K562 (cell line): Measurements from ENCODE around the gene CASKIN2. TPM values are rescaled to one million over a fixed set of nuclear protein-coding genes. Genes with fewer than 3 reads are reported as not detected.

Experiments
- CBFA2T2 ChIP-seq: fragments of 450-650 bp; conservative IDR thresholded peaks from 2 replicates; pipeline ENCODE4 v1.6.1; 2017; ENCODE audit warnings: mild to moderate bottlenecking
- CCNT2 ChIP-seq: IDR thresholded peaks from 2 replicates; pipeline ENCODE4 v1.6.1; 2011; ENCODE audit warnings: borderline replicate concordance, low read depth, mild to moderate bottlenecking, moderate library complexity, mixed read lengths, low read length; ENCODE audit not compliant: insufficient read length; ENCODE audit errors: extremely low read depth
- HIVEP1 ChIP-seq: fragments of 250-450 bp; sonication (Bioruptor Pico); IDR thresholded peaks from 2 replicates; pipeline ENCODE4 v1.4.0; 2020; ENCODE audit warnings: mild to moderate bottlenecking
- HMGN3 ChIP-seq: IDR thresholded peaks from 2 replicates; pipeline ENCODE4 v1.6.1; 2011; ENCODE audit warnings: borderline replicate concordance, low read depth, mild to moderate bottlenecking, mixed read lengths, low read length; ENCODE audit not compliant: insufficient read length; ENCODE audit errors: extremely low read depth
- MYC ChIP-seq, 2 experiments: fragments of 250-450 bp in 1 of 2; sonication (Bioruptor Pico) in 1 of 2; IDR thresholded peaks; 2 replicates each; pipeline versions ENCODE4 v1.5.1 to v1.6.1; 2012 to 2021; ENCODE audit warnings: low read depth in 2 of 2, borderline replicate concordance in 1 of 2, improper control_type of control experiment in 1 of 2, low read length in 1 of 2, mild to moderate bottlenecking in 1 of 2, moderate library complexity in 1 of 2
- NR2F6 ChIP-seq: fragments of 450-650 bp; formaldehyde crosslinking; IDR thresholded peaks from 2 replicates; pipeline ENCODE4 v1.4.0; 2020; ENCODE audit warnings: mild to moderate bottlenecking
- POLR2G ChIP-seq: fragments of 200-400 bp; formaldehyde crosslinking; IDR thresholded peaks from 2 replicates; pipeline ENCODE4 v1.6.1; 2017; ENCODE audit warnings: low read depth, mild to moderate bottlenecking, antibody characterized with exemption, low read length, moderate library complexity
- SMARCE1 ChIP-seq: fragments of 450-650 bp; IDR thresholded peaks from 2 replicates; pipeline ENCODE4 v1.7.1; 2016; ENCODE audit warnings: mild to moderate bottlenecking
- polyA plus RNA-seq, 8 experiments: library from polyadenylated mRNA; depleted of rRNA in 4 of 8; stranded (reverse) in 5 of 8; unstranded in 3 of 8; fragments of >200 nt; fragmentation: Nextera tagmentation in 2 of 8; fragmentation: Illumina TruSeq in 1 of 8; extraction: Ambion mirVana in 2 of 8; extraction: Trizol in 1 of 8; gene quantifications; 2 replicates each; pipeline versions ENCODE4 v1.2.1 to v1.2.3, GENCODE V29; 2011 to 2014; ENCODE audit warnings: inconsistent platforms in 1 of 8, missing spikeins in 1 of 8
- total RNA-seq, 7 experiments: library from RNA; depleted of rRNA in 6 of 7; stranded (reverse); fragments of >200 nt in 6 of 7; fragmentation: Illumina TruSeq in 2 of 7; extraction: Trizol in 2 of 7; gene quantifications; 2 replicates each; pipeline versions ENCODE4 v1.2.1 to v1.2.3, GENCODE V29; 2011 to 2021; ENCODE audit warnings: low replicate concordance in 1 of 7
- TF ChIP-seq, protein P1 (sequence below): fragments of 450-650 bp; formaldehyde crosslinking; IDR thresholded peaks from 2 replicates; pipeline ENCODE4 v1.4.0; 2020; ENCODE audit warnings: mild to moderate bottlenecking, mixed read lengths
- TF ChIP-seq, protein P2 (sequence below): sonication (generic); formaldehyde crosslinking; IDR thresholded peaks from 2 replicates; pipeline ENCODE4 v1.5.0; 2020; ENCODE audit warnings: missing genetic modification reagents
- TF ChIP-seq, protein P3 (sequence below): sonication (generic); formaldehyde crosslinking; IDR thresholded peaks from 2 replicates; pipeline ENCODE4 v1.9.0; 2022; ENCODE audit warnings: mild to moderate bottlenecking, missing genetic modification reagents
- TF ChIP-seq, protein P4 (sequence below): sonication (generic); formaldehyde crosslinking; IDR thresholded peaks from 2 replicates; pipeline ENCODE4 v1.8.1; 2023; ENCODE audit warnings: mild to moderate bottlenecking, missing genetic modification reagents
- TF ChIP-seq, protein P5 (sequence below), 2 experiments: fragments of 250-450 bp in 1 of 2; fragments of 450-650 bp in 1 of 2; sonication (Bioruptor Pico) in 1 of 2; IDR thresholded peaks; 2 replicates each; pipeline versions ENCODE4 v1.6.1 to v1.8.0; 2016 to 2021; ENCODE audit warnings: mild to moderate bottlenecking in 2 of 2, moderate library complexity in 2 of 2, missing compliant biosample characterization in 1 of 2, missing genetic modification characterization in 1 of 2
- TF ChIP-seq, protein P6 (sequence below): conservative IDR thresholded peaks from 2 replicates; pipeline ENCODE4 v1.6.1; 2011; ENCODE audit warnings: low read depth, mild to moderate bottlenecking, low read length; ENCODE audit not compliant: control insufficient read depth

Gene CASKIN2
- total and polyA plus RNA-seq, 9 of the 15 experiments (the other 6 are each of a cell fraction or from before 2014, with no cell fraction given): 0.01 to 12.2 (median 2.1) TPM

DNA sequence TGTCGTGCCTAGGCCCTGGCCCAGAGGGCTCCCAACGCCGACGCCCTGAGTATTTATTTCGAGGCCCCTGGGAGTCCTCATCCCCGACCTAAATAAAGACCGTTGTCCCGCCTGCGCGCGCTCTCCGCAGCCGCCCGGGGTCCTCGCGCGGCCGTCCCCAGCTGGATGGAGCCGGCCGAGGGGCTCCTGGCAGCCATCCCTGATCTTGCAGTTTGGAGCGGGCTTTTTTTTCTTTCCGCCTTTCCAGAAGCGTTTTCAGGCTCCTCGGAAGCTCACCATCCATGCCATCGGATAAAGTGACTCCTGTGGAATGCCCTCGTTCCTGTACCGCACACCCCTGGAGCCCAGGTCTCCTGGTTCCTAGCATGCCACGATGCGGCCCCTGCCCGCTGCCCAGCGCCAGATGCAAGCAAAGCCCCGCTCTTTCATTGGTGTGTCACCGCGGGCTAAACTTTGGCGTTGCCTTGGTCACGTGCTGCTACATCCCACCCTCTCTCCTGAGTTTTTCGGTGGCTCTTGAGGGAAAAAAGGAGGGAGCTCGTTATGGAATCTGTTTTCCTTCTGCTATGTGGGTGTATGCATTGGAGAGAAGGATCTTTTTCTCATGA lies 58.2 kb downstream of the CASKIN2 start (continued):
- TF ChIP-seq, protein P1, sequence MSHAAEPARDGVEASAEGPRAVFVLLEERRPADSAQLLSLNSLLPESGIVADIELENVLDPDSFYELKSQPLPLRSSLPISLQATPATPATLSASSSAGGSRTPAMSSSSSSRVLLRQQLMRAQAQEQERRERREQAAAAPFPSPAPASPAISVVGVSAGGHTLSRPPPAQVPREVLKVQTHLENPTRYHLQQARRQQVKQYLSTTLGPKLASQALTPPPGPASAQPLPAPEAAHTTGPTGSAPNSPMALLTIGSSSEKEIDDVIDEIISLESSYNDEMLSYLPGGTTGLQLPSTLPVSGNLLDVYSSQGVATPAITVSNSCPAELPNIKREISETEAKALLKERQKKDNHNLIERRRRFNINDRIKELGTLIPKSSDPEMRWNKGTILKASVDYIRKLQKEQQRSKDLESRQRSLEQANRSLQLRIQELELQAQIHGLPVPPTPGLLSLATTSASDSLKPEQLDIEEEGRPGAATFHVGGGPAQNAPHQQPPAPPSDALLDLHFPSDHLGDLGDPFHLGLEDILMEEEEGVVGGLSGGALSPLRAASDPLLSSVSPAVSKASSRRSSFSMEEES (CRISPR knock-in tag): peak; percentile 39; the same call in 1 of the 2 replicates
- TF ChIP-seq MYC (IDR thresholded peaks at IDR 0.05; ENCODE audit: low read depth, low read length): 0 out of 2 replicates have a peak, but pooled peaks have one; percentile 21
- TF ChIP-seq MYC (CRISPR knock-in tag; IDR thresholded peaks at IDR 0.05; ENCODE audit: borderline replicate concordance, low read depth): no peak
- TF ChIP-seq NR2F6 (CRISPR knock-in tag): no peak
- peak; percentile 14 for TF ChIP-seq CCNT2
- TF ChIP-seq, protein P2, sequence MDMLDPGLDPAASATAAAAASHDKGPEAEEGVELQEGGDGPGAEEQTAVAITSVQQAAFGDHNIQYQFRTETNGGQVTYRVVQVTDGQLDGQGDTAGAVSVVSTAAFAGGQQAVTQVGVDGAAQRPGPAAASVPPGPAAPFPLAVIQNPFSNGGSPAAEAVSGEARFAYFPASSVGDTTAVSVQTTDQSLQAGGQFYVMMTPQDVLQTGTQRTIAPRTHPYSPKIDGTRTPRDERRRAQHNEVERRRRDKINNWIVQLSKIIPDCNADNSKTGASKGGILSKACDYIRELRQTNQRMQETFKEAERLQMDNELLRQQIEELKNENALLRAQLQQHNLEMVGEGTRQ (CRISPR knock-in tag): peak; percentile 86
- peak; percentile 22; the same call in 1 of the 2 replicates for TF ChIP-seq CBFA2T2
- TF ChIP-seq, protein P3, sequence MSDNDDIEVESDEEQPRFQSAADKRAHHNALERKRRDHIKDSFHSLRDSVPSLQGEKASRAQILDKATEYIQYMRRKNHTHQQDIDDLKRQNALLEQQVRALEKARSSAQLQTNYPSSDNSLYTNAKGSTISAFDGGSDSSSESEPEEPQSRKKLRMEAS (CRISPR knock-in tag): 0 out of 2 replicates have a peak, but pooled peaks have one; percentile 24
- TF ChIP-seq, protein P4, sequence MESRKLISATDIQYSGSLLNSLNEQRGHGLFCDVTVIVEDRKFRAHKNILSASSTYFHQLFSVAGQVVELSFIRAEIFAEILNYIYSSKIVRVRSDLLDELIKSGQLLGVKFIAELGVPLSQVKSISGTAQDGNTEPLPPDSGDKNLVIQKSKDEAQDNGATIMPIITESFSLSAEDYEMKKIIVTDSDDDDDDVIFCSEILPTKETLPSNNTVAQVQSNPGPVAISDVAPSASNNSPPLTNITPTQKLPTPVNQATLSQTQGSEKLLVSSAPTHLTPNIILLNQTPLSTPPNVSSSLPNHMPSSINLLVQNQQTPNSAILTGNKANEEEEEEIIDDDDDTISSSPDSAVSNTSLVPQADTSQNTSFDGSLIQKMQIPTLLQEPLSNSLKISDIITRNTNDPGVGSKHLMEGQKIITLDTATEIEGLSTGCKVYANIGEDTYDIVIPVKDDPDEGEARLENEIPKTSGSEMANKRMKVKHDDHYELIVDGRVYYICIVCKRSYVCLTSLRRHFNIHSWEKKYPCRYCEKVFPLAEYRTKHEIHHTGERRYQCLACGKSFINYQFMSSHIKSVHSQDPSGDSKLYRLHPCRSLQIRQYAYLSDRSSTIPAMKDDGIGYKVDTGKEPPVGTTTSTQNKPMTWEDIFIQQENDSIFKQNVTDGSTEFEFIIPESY (CRISPR knock-in tag): no peak
- TF ChIP-seq HIVEP1 (CRISPR knock-in tag): no peak
- TF ChIP-seq, protein P5, sequence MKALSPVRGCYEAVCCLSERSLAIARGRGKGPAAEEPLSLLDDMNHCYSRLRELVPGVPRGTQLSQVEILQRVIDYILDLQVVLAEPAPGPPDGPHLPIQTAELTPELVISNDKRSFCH (CRISPR knock-in tag; IDR thresholded peaks at IDR 0.05): no peak
- TF ChIP-seq, protein P5 (tag; IDR thresholded peaks at IDR 0.05): no peak
- peak; percentile 21; the same call in 1 of the 2 replicates for TF ChIP-seq POLR2G
- peak; percentile 44 for TF ChIP-seq HMGN3
- TF ChIP-seq, protein P6, sequence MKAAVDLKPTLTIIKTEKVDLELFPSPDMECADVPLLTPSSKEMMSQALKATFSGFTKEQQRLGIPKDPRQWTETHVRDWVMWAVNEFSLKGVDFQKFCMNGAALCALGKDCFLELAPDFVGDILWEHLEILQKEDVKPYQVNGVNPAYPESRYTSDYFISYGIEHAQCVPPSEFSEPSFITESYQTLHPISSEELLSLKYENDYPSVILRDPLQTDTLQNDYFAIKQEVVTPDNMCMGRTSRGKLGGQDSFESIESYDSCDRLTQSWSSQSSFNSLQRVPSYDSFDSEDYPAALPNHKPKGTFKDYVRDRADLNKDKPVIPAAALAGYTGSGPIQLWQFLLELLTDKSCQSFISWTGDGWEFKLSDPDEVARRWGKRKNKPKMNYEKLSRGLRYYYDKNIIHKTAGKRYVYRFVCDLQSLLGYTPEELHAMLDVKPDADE: 0 out of 2 replicates have a peak, but pooled peaks have one; percentile 26
- TF ChIP-seq SMARCE1: peak; percentile 8; the same call in 1 of the 2 replicates
